Suppressor macrophage (primary cell): ENCODE data around the gene PRG3.

Source experiments
- DNase-seq, 4 experiments: peaks; one replicate each; pipeline ENCODE4 v3.0.0-alpha.2; 2020 to 2022

Gene PRG3

GRCh38 chr11:57336111-57336666, 44.8 kb downstream of the PRG3 start:
- DNase-seq: peak in 2 of 4 experiments; percentile 30 to 37

DNA sequence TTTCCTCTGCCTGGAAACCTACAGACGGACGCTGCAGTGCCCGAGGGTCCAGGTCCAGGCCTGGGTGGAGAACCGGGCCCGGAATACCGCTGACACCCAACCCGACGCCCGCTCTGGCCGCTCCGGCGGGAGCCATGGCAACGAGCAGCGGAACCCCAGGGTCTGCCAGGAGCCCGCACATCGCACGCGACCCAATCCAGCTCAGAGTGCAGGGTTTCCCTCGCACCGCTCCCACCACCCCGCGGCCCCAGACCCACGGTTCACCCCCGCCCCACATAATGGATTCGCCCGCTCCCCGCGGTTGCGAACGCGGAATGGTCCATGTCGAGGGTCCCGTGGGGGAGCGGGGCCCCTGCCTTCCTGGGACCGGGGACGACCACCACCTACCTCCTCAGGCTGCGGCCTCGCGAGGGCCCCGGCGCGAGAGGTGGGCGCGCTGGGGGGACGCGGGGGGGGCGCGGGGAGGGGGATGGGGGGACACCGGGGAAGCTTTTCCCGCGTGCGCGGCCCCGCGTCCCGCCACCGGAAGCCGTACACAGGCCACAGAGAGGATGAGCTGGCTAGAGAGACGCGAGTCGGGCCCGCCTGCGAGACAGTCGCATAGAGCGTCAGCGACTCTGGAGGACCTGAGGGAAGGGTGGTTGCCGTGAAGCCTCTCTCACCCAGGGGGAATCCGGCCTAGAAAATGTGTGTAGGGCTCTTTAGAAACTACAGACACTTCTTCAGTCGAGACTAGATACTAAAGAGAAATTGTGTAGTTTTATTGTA, 45.4 kb downstream of the PRG3 start, which contains the start of gene SSRP1:
Gene SSRP1, minus strand, starts transcription at position 550 of the 768 bp plus-strand sequence. CDS start 771 bp downstream, outside the sequence.
- peak; percentile 88 to 93 (median 92) for DNase-seq

GRCh38 chr11:57335023-57335342, 46.0 kb downstream of the PRG3 start:
- DNase-seq: no peak

DNA sequence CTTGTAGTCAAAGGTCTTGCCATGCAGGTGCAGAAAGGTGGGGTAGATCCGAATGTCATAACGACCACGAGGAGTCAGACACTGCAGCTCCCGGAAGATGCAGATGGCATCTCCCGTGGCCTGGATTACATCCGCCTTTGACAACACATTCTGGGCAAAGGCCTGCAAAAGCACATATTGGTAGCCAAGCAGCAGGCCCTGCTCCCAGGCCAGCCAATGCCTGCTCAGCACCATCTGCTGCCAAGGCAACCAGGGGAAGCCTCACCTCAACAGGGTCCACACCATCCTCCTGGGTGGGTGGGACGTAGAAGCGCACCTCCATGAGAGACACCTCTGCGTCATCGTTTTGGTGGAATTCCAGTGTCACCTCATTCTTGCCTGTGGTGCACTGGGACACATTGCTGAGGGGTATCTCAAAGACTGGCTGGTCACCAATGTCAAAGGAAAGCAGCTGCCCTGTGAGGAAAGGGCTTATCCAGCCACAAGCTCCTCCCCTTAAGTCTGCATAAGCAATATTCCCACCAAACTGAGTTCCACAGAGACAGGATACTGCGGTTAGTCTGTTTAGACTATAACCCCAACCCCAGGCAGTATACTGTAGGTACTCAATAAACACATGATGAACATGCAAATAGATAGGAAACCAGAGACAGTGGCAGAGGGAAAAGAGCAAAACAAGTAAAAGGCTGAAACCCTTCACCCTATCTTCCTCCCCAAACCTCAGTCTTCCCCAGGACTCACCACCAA, 48.1 kb downstream of the PRG3 start:
- no peak for DNase-seq

- DNase-seq: no peak
Measured at GRCh38 chr11:57331720-57332119, 49.2 kb downstream of the PRG3 start.

DNA sequence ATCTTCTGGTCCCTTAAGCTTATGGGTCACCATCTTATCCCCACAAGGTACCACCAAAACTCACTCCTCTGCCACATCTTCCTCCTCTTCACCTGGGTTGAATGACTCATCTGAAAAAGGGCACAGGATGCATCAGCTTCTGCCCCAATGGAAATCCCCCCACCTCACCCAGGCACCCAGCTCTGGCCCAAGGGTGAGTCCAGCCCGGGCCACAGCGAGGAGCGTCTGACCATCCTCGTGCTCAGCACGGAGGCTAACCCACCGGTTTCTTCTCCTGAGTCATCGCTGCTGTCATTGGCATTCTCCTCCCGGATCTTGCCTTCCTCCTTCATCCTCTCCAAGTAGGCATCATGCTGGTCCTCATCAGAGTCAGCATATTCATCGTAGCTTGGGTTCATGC, 50.9 kb downstream of the PRG3 start:
- DNase-seq: no peak

- DNase-seq: no peak
Measured at GRCh38 chr11:57327721-57328120, 53.2 kb downstream of the PRG3 start.
